Lung microvascular endothelial cell (primary cell): ENCODE measurements around the gene BNIPL. TPM values are rescaled to one million over a fixed set of nuclear protein-coding genes. Genes with fewer than 3 reads are reported as not detected.

Experiments used
- DNase-seq, 2 donors: peaks; one replicate each; pipeline versions ENCODE4 v3.0.0 to v3.0.0-alpha.2; 2010; ENCODE audit warnings: low read depth in 2 of 2
- total RNA-seq: library from RNA; depleted of rRNA; stranded (reverse); fragments of >200 nt; gene quantifications from 2 replicates; pipeline ENCODE4 v1.2.1, GENCODE V29; 2014

The BNIPL gene
- total RNA-seq, 1 donor from 2014 or later = 0.20 TPM

- no peak for DNase-seq
Measured at GRCh38 chr1:151009674-151010345, 26.6 kb upstream of the BNIPL start.

- no peak for DNase-seq
Measured at GRCh38 chr1:151010346-151010726, 26.1 kb upstream of the BNIPL start.

- no peak for DNase-seq
Measured at GRCh38 chr1:151011154-151011850, 25.1 kb upstream of the BNIPL start.

- no peak for DNase-seq
Measured at GRCh38 chr1:151012684-151013471, 23.5 kb upstream of the BNIPL start.

- no peak for DNase-seq
Measured at GRCh38 chr1:151013518-151013917, 22.9 kb upstream of the BNIPL start.

- peak; percentile 81 to 84 for DNase-seq
Measured at GRCh38 chr1:151024540-151025146, 11.7 kb upstream of the BNIPL start.

- DNase-seq = no peak
Measured at GRCh38 chr1:151026460-151026859, 9.9 kb upstream of the BNIPL start.

GRCh38 chr1:151032164-151032563, 4.2 kb upstream of the BNIPL start:
- no peak for DNase-seq

GRCh38 chr1:151035167-151035566, 1.2 kb upstream of the BNIPL start:
- no peak for DNase-seq

GRCh38 chr1:151037032-151037431, 646 bp downstream of the BNIPL start:
- no peak for DNase-seq

- no peak for DNase-seq
Measured at GRCh38 chr1:151039521-151039920, 3.1 kb downstream of the BNIPL start.

- DNase-seq = no peak
Measured at GRCh38 chr1:151043163-151043562, 6.8 kb downstream of the BNIPL start.

GRCh38 chr1:151047591-151047924, 11.2 kb downstream of the BNIPL start, which contains the start of gene C1orf56:
Gene C1orf56, plus strand, starts transcription at chr1:151047751. Its CDS starts 97 bp downstream, at chr1:151047848.
- DNase-seq = peak; percentile 51 to 52

GRCh38 chr1:151047925-151048644, 11.7 kb downstream of the BNIPL start:
- peak; percentile 63 to 83 for DNase-seq

GRCh38 chr1:151048645-151049032, 12.3 kb downstream of the BNIPL start:
- no peak for DNase-seq

GRCh38 chr1:151049458-151049857, 13.1 kb downstream of the BNIPL start:
- no peak for DNase-seq

GRCh38 chr1:151050051-151050688, 13.8 kb downstream of the BNIPL start:
- no peak for DNase-seq

GRCh38 chr1:151051356-151052009, 15.1 kb downstream of the BNIPL start:
- no peak for DNase-seq

GRCh38 chr1:151054971-151055547, 18.7 kb downstream of the BNIPL start:
- no peak for DNase-seq

GRCh38 chr1:151055581-151055980, 19.2 kb downstream of the BNIPL start:
- DNase-seq = no peak
